WERI-Rb-1 (cell line): ENCODE results near the gene SHISA7.
A peak's percentile ranks its signal among the peaks of the same experiment; 100 is the strongest.

ENCODE experiments used
- DNase-seq: peaks from one replicate; pipeline ENCODE4 v3.0.0-alpha.2; 2020
- H3K27ac ChIP-seq: fragments of 250-450 bp; sonication (Bioruptor Pico); 2 replicates; pipeline ENCODE4 v1.5.1; 2020; ENCODE audit warnings: mild to moderate bottlenecking, moderate library complexity
- H3K27me3 ChIP-seq: fragments of 250-450 bp; sonication (Bioruptor Pico); 2 replicates; pipeline ENCODE4 v1.5.1; 2021; ENCODE audit warnings: mild to moderate bottlenecking, low read depth, moderate library complexity; ENCODE audit not compliant: insufficient read depth, severe bottlenecking
- H3K36me3 ChIP-seq: fragments of 250-450 bp; sonication (Bioruptor Pico); 2 replicates; pipeline ENCODE4 v1.5.1; 2020; ENCODE audit warnings: mild to moderate bottlenecking, moderate library complexity
- H3K4me3 ChIP-seq: 2 replicates; pipeline ENCODE4 v1.5.1; 2011; ENCODE audit warnings: low read depth, mild to moderate bottlenecking, control low read depth, low read length
- H3K9me3 ChIP-seq: fragments of 250-450 bp; sonication (Bioruptor Pico); 2 replicates; pipeline ENCODE4 v1.5.1; 2021; ENCODE audit warnings: mild to moderate bottlenecking, moderate library complexity; ENCODE audit not compliant: severe bottlenecking
- TF ChIP-seq, protein P1 (sequence below): IDR thresholded peaks from 2 replicates; pipeline ENCODE4 v1.5.1; 2011; ENCODE audit warnings: low read depth, mild to moderate bottlenecking, control low read depth, inconsistent platforms, low read length

The SHISA7 gene

DNA sequence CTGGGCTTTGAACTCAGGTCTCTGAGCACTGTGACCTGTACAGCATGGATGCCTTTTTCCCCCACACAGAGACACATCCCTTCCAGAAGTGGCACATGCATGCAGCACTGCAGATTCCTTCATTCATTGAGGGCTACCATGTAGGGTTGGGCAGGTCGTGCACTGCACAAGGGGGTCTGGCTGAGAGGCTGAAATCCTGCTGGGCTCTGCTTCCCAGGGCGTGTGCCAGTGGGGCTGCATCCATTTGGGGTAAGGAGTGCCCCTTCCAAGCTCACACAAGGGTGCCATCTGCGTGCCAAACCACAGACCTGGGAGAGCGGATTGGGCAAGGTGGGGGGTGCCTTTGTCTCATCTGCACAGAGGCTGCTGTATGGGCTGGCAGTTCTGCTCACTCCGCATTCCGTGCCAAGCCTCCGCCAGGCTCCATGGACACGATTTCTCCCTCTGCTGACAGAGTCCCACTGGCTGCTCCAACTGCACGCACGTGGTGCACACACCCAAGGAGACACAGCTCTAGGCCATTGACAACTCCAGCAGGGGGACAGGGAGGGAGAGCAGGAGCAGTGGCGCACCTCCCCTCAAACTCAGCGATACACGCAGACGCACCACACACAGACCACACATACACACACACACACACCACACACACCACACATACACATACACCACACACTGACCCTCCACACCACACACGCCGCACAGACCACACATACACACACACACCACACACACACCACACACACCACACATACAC, 4.5 kb upstream of the SHISA7 start:
- Histone ChIP-seq H3K4me3 (no peak overlapping the region), H3K27me3 (peaks cover 16% of the 10 kb centered on the region), H3K27ac (no peak overlapping the region), H3K36me3 (no peaks in the 10 kb centered on the region), H3K9me3 (no peaks in the 10 kb centered on the region)
- DNase-seq = no peak
- TF ChIP-seq, protein P1, sequence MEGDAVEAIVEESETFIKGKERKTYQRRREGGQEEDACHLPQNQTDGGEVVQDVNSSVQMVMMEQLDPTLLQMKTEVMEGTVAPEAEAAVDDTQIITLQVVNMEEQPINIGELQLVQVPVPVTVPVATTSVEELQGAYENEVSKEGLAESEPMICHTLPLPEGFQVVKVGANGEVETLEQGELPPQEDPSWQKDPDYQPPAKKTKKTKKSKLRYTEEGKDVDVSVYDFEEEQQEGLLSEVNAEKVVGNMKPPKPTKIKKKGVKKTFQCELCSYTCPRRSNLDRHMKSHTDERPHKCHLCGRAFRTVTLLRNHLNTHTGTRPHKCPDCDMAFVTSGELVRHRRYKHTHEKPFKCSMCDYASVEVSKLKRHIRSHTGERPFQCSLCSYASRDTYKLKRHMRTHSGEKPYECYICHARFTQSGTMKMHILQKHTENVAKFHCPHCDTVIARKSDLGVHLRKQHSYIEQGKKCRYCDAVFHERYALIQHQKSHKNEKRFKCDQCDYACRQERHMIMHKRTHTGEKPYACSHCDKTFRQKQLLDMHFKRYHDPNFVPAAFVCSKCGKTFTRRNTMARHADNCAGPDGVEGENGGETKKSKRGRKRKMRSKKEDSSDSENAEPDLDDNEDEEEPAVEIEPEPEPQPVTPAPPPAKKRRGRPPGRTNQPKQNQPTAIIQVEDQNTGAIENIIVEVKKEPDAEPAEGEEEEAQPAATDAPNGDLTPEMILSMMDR = no peak

DNA sequence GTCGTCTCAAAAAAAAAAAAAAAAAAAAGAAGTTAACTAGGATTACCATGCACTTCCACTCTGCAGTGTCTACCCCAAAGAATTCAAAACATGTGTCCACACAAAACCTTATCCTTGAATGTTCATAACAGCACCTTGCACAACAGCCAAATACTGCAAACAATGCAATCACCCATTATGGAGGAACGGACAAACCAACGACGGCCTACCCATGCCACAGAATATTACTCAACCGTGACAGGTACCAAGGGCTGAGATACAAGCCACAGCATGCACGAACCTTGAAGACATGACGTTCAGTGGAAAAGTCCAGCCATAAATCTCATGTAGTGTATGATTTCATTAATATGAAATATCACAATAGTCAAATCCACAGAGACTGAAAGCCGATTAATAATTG, 3.0 kb upstream of the SHISA7 start:
- no peaks in the 10 kb centered on the region for H3K9me3 ChIP-seq
- TF ChIP-seq, protein P1 = no peak
- no peak overlapping the region for H3K4me3 ChIP-seq
- no peak for DNase-seq
- no peak overlapping the region for H3K27ac ChIP-seq
- peaks cover 12% of the 10 kb centered on the region for H3K27me3 ChIP-seq
- H3K36me3 ChIP-seq = no peaks in the 10 kb centered on the region

DNA sequence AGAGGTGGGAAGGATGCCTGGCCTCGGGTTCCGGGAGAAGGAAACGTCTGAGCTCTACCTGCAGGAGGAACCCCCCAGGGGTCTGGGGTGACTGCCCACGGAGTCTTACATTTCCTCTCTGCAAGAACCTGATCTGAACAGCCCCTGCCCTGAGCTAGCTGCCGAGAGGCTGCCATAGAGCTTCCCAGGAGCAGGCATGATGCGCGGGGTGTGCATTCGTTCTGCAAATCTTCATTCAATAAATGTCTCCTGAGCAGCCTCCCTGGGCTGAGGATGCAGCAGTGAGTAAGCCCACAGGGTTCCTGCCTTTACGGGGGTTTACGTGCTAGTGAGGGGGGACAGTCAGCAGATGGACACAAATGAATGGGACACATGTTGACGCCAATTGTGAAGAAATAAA, 1.5 kb upstream of the SHISA7 start:
- Histone ChIP-seq H3K4me3 (no peak overlapping the region), H3K27ac (no peak overlapping the region), H3K9me3 (no peaks in the 10 kb centered on the region), H3K27me3 (peaks cover 12% of the 10 kb centered on the region), H3K36me3 (no peaks in the 10 kb centered on the region)
- no peak for DNase-seq
- TF ChIP-seq, protein P1 = no peak

DNA sequence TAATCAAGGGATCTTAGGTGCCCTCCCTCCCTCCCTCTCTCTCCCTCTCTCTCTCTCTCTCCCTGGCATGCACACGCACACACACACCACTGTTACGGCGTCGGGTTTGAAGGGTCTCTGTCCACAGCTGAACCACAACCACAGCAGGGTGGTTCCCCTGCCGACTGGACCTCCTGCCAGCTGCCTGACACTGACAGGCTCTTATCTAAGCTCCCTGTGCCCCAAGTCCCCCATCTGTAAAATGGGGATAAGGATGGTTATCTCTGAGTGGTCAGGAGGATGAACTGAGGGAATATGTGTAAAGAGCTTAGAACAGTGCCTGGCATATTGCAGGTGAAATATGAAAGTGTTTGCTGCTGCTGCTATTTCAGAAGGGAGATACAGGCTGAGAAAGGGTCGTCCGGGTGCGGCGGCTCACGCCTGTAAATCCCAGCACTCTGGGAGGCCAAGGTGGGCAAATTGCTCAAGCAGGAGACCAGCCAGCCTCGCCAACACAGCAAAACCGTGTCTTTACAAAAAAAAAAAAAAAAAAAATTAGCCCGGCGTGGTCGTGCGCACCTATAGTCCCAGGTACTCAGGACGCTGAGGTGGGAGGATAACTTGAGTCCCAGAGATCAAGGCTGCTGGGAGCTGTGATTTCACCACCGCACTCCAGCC, 852 bp upstream of the SHISA7 start:
- Histone ChIP-seq H3K27ac (no peak overlapping the region), H3K27me3 (peaks cover 12% of the 10 kb centered on the region), H3K4me3 (no peak overlapping the region), H3K36me3 (no peaks in the 10 kb centered on the region), H3K9me3 (no peaks in the 10 kb centered on the region)
- DNase-seq = no peak
- TF ChIP-seq, protein P1 = no peak

DNA sequence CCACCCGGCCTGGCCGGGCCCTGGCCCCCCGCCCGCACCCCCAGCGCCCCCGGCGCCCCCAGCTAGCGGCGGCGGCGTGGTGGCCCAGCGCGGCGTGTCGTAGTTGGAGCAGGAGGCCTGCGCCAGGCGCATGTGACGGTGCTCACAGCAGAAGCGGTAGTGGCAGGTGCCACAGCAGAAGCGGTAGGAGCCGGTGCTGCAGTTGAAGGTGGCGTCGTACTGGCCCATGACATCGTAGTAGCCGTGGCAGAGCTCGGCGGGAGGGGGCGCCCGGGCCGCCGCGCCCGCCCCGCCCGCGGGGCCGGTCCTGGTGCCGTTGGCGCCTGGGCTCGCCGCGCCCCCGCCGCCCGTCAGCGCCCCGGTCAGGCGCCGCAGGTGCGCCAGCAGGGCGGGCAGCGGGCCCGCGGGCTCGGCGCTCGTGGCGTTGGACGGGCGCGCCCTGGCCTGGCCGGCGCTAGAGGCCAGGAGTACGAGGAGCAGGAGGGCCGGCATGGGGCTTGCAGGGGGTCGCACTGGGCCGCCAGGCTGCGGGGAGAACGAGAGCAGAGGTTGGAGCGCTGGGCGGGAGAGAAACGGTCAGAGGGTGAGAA, 633 bp downstream of the SHISA7 start:
- peaks cover 12% of the 10 kb centered on the region for H3K27me3 ChIP-seq
- TF ChIP-seq, protein P1 = no peak

More for the DNA sequence above, 633 bp downstream of the SHISA7 start:
- Histone ChIP-seq H3K36me3 (no peaks in the 10 kb centered on the region), H3K9me3 (no peaks in the 10 kb centered on the region), H3K4me3 (peak overlapping the region; percentile 38), H3K27ac (no peak overlapping the region)
- peak; percentile 60 for DNase-seq
